HFFc6 (cell line): Measurements from ENCODE around the gene KCNIP1. TPM values are rescaled to one million over a fixed set of nuclear protein-coding genes. Genes with fewer than 3 reads are reported as not detected.

Experiments
- DNase-seq: peaks from one replicate; pipeline ENCODE4 v3.0.0-alpha.2; 2018
- H3K27ac Mint-ChIP-seq: 2 replicates; pipeline ENCODE4 v1.8.0; 2020; ENCODE audit warnings: mild to moderate bottlenecking, mixed read lengths
- H3K27me3 Mint-ChIP-seq: 2 replicates; pipeline ENCODE4 v1.8.0; 2021; ENCODE audit warnings: mild to moderate bottlenecking, moderate library complexity, mixed read lengths; ENCODE audit not compliant: insufficient read depth
- H3K36me3 Mint-ChIP-seq: 2 replicates; pipeline ENCODE4 v1.8.0; 2021; ENCODE audit warnings: low read depth, mixed read lengths
- H3K4me1 Mint-ChIP-seq: 2 replicates; pipeline ENCODE4 v1.8.0; 2020; ENCODE audit warnings: low read depth, mixed read lengths
- H3K4me3 Mint-ChIP-seq: 2 replicates; pipeline ENCODE4 v1.8.0; 2020; ENCODE audit warnings: mild to moderate bottlenecking, moderate library complexity, mixed read lengths
- H3K9me3 Mint-ChIP-seq: 2 replicates; pipeline ENCODE4 v1.8.0; 2020; ENCODE audit warnings: mild to moderate bottlenecking, mixed read lengths
- total RNA-seq, 6 experiments: library from RNA; stranded (reverse); fragmentation: NEBNext Ultra II Directional; extraction: Animal tissue kit (Norgen Biotek cat#: 25700); gene quantifications; 2 replicates in 1 of 6; 3 replicates in 5 of 6; pipeline ENCODE4 v1.2.3, GENCODE V29; 2021
- TF ChIP-seq, protein P1 (sequence below): fragments of 200-600 bp; sonication (generic); IDR thresholded peaks from 2 replicates; pipeline ENCODE4 v1.5.0; 2021; ENCODE audit warnings: antibody characterized with exemption, mild to moderate bottlenecking

Gene KCNIP1
- total RNA-seq, 6 experiments from 2014 or later: not detected

DNA sequence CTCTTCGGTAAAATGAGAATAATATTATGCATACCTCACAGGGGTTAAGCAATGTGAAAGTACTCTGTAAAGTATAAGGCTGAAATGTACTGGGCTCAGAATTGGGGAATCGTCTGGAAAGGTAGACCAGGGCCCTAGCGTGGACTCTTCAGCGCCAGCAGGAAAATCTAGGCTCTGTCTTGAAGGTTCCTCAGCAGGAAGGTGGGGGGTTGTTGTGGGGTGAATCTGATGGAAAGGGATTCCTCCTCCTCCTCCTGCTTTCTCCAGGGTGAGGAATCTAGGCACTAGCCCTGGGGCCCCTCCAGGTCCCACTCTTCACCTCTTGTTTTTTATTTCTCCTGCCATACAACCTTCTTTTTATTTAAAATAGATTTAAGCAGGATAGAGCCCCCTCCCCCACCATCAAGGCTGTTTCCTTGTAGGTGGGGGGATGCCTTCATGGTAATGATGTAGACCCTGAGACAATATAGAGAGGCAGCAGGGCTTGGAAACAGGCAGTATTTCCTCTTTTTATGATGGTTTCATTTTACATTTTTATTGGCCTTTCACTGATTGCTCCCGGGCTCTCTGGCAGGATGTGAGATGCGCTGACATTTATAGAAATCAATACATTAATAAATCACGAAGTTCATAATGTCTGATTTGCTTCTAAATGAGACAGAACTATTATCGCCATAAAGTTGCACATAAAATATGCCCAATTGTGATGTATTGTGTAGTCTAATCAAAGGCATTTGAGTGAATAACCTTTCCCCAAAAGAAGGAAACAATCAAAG lies 200.8 kb downstream of the KCNIP1 start:
- no peak for DNase-seq
- Mint-ChIP-seq H3K27me3 (peaks cover 10% of the 10 kb centered on the region), H3K9me3 (peaks cover 3% of the 10 kb centered on the region; the same call in 1 of the 2 replicates), H3K27ac (no peak overlapping the region), H3K4me1 (no peaks in the 10 kb centered on the region), H3K4me3 (no peak overlapping the region), H3K36me3 (no peaks in the 10 kb centered on the region)
- TF ChIP-seq, protein P1, sequence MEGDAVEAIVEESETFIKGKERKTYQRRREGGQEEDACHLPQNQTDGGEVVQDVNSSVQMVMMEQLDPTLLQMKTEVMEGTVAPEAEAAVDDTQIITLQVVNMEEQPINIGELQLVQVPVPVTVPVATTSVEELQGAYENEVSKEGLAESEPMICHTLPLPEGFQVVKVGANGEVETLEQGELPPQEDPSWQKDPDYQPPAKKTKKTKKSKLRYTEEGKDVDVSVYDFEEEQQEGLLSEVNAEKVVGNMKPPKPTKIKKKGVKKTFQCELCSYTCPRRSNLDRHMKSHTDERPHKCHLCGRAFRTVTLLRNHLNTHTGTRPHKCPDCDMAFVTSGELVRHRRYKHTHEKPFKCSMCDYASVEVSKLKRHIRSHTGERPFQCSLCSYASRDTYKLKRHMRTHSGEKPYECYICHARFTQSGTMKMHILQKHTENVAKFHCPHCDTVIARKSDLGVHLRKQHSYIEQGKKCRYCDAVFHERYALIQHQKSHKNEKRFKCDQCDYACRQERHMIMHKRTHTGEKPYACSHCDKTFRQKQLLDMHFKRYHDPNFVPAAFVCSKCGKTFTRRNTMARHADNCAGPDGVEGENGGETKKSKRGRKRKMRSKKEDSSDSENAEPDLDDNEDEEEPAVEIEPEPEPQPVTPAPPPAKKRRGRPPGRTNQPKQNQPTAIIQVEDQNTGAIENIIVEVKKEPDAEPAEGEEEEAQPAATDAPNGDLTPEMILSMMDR: no peak

DNA sequence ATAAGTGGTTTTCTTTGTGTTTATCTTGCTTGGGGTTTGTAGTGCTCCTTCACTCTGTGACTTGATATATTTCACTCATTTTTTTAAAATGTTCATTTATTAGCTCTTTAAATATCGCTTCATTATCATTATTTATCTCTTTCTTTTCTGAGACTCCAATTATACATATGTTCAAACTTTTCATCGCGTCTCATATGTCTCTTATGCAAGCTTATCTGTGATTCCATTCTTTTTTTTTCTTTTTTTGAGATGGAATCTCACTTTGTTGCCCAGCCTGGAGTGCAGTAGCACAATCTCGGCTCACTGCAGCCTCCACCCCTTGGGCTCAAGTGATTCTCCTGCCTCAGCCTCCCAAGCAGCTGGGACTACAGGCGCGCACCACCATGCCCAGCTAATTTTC lies 205.8 kb downstream of the KCNIP1 start:
- no peaks in the 10 kb centered on the region for H3K4me1 Mint-ChIP-seq
- peaks cover 9% of the 10 kb centered on the region; the same call in 1 of the 2 replicates for H3K9me3 Mint-ChIP-seq
- H3K27ac Mint-ChIP-seq: no peak overlapping the region
- no peaks in the 10 kb centered on the region for H3K36me3 Mint-ChIP-seq
- DNase-seq: no peak
- TF ChIP-seq, protein P1: no peak
- H3K4me3 Mint-ChIP-seq: no peak overlapping the region
- H3K27me3 Mint-ChIP-seq: peaks cover 7% of the 10 kb centered on the region; the same call in 1 of the 2 replicates

DNA sequence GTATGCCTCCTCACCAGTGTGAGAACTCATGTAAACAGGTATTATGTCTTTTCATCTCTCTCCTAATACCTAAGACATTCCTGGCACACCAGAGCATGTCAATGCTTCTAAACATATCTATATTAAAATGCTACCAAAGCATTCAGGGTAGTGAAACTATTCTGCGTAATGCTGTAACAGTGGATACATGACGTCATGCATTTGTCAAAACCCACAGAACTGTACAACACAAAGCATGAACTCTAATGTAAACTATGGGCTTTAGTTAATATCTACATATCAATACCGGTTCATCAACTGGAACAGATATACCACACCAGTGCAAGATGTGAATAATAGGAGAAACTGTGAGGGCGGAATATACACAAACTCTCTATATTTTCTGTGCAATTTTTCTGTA lies 207.5 kb downstream of the KCNIP1 start:
- no peak overlapping the region for H3K4me3 Mint-ChIP-seq
- peaks cover 5% of the 10 kb centered on the region for H3K27me3 Mint-ChIP-seq
- DNase-seq: no peak
- TF ChIP-seq, protein P1: no peak
- H3K36me3 Mint-ChIP-seq: no peaks in the 10 kb centered on the region
- no peak overlapping the region for H3K27ac Mint-ChIP-seq
- H3K9me3 Mint-ChIP-seq: peaks cover 9% of the 10 kb centered on the region; the same call in 1 of the 2 replicates
- H3K4me1 Mint-ChIP-seq: no peaks in the 10 kb centered on the region

DNA sequence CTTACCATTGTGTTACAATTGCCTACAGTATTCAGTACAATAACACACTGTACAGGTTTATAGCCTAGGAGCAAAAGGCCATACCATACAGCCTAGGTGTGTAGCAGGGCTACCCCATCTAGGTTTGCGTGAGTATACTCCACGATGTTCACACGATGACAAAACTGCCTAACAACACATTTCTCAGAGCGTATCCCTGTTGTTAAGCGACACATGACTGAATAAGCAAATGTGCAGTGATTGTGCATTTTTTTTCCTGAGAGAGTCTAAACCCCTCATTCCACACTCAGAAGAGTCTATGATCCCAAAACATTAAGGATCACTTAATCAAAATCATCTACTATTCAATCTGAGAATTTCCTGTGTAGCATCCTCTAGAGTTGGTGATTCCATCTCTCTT lies 211.3 kb downstream of the KCNIP1 start:
- Mint-ChIP-seq H3K36me3 (no peaks in the 10 kb centered on the region), H3K27ac (no peak overlapping the region), H3K27me3 (peaks cover 8% of the 10 kb centered on the region), H3K4me1 (no peaks in the 10 kb centered on the region), H3K4me3 (no peak overlapping the region), H3K9me3 (peaks cover 1% of the 10 kb centered on the region; the same call in 1 of the 2 replicates)
- no peak for DNase-seq
- TF ChIP-seq, protein P1: no peak

DNA sequence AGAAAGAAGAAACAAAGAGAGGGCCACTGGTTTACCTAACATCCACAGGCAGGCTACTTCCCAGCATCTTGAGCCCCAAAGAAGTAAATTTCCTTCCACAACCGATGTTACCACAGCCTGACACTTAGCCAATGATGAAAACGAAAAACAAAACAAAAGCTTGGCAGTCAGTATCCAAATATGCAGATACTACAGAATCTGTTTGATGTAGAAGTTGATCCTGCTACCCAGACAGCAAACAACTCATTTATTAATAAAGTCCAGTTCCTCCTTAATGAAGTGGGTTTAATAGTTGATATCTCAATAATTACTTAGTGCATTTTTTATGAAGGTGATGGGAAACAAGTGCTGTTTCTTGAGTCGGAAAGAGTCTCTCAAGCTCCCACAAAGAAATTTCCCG lies 212.6 kb downstream of the KCNIP1 start:
- Mint-ChIP-seq H3K27me3 (peaks cover 9% of the 10 kb centered on the region), H3K36me3 (no peaks in the 10 kb centered on the region), H3K27ac (no peak overlapping the region), H3K4me3 (no peak overlapping the region), H3K4me1 (no peaks in the 10 kb centered on the region), H3K9me3 (no peaks in the 10 kb centered on the region; the same call in 1 of the 2 replicates)
- DNase-seq: no peak
- TF ChIP-seq, protein P1: no peak
